Thymus (tissue), 11 donors: Measurements from ENCODE around the gene FGFR2. TPM values are rescaled to one million over a fixed set of nuclear protein-coding genes. Genes with fewer than 3 reads are reported as not detected.

Experiments
- DNase-seq, 9 donors: peaks; one replicate each; pipeline ENCODE4 v3.0.0-alpha.2; 2013; ENCODE audit warnings: low spot score in 9 of 9, low read depth in 6 of 9, missing footprints in 1 of 9
- H3K27ac ChIP-seq, 2 donors: one replicate each; pipeline ENCODE4 v1.5.1; 2013; ENCODE audit warnings: control low read depth in 1 of 2, low read depth in 1 of 2, low read length in 1 of 2, mild to moderate bottlenecking in 1 of 2, moderate library complexity in 1 of 2
- H3K27me3 ChIP-seq, 2 donors: one replicate each; pipeline ENCODE4 v1.5.1; 2013; ENCODE audit warnings: low read length in 1 of 2; ENCODE audit not compliant: control insufficient read depth in 2 of 2, insufficient read depth in 1 of 2
- H3K36me3 ChIP-seq, 2 donors: one replicate each; pipeline ENCODE4 v1.5.1; 2013; ENCODE audit warnings: low read length in 1 of 2, mild to moderate bottlenecking in 1 of 2, moderate library complexity in 1 of 2; ENCODE audit not compliant: control insufficient read depth in 2 of 2, insufficient read depth in 2 of 2
- H3K4me1 ChIP-seq, 2 donors: one replicate each; pipeline ENCODE4 v1.5.1; 2013; ENCODE audit warnings: low read length in 2 of 2; ENCODE audit not compliant: control insufficient read depth in 2 of 2, insufficient read depth in 2 of 2
- H3K4me3 ChIP-seq, 2 donors: one replicate each; pipeline ENCODE4 v1.5.1; 2013; ENCODE audit warnings: low read length in 2 of 2, control low read depth in 1 of 2, mild to moderate bottlenecking in 1 of 2
- H3K9me3 ChIP-seq, 2 donors: one replicate each; pipeline ENCODE4 v1.5.1; 2013; ENCODE audit warnings: low read length in 1 of 2, mild to moderate bottlenecking in 1 of 2; ENCODE audit not compliant: control insufficient read depth in 2 of 2, insufficient read depth in 1 of 2
- WGBS: extraction: QIAGEN DNeasy Blood & Tissue Kit; methylation state at CpG from one replicate; pipeline ENCODE4 v1.1.7; 2013; 5-methylcytosine and 5-hydroxymethylcytosine counted together
- polyA plus RNA-seq: library from polyadenylated mRNA; stranded (reverse); fragments of 200-250 nt; gene quantifications from one replicate; pipeline ENCODE4 v1.2.3, GENCODE V29; 2013
- total RNA-seq: library from RNA; stranded (reverse); fragments of 120-200 nt; gene quantifications from one replicate; pipeline ENCODE4 v1.2.4, GENCODE V29; 2013
- donor health status: healthy.

The FGFR2 gene
- total and polyA plus RNA-seq, 2 donors, result 13.3 to 26.2 TPM

DNA sequence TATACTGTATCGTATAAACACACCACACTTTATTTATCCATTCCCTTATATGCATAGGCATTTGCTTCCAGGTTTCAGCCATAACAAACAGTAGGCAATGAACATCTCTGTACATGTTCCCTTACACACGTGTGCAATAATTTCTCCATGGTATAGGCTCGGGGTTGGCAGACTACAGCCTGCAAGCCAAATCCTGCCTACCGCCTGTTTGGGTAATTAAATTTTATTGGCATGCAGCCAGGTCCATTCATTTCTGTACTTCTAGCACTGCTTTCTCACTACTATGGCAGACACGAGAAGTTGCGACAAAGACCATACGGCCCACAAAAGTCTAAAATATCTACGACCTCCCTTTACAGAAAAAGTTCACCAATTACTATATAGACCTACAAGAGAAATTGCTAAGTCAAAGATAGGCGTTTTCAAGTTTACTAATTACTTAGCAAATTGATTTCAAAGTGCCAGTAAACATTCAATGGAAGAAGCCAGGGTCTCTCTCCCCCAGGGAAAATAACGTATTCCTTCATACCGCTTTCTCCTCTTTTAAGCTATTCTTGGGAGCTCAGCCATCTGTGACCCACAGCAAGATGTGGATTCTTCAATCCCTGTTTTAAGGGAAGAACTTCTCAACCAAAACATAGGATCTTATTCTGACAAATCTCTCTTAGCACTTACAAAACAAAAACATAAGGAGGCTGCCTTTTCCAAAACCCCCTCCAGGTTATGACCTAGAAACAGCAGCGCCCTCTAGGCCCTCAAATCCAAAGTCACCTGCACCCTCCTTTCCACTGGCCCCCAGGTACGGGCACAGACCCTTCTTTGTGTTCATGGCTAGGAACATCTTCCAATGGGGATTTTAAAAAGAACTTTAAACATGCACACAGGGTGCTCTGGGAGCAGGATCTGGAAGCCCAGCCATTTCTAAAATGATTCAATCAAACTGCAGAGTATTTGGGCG lies 100.5 kb downstream of the FGFR2 start:
- no peaks in the 10 kb centered on the region for H3K4me1 ChIP-seq
- H3K27ac ChIP-seq, result no peak overlapping the region
- 93% methylated on average over 14 of the region's 14 CpGs for WGBS
- no peaks in the 10 kb centered on the region for H3K9me3 ChIP-seq
- no peak overlapping the region for H3K4me3 ChIP-seq
- no peaks in the 10 kb centered on the region for H3K27me3 ChIP-seq
- H3K36me3 ChIP-seq, result no peaks in the 10 kb centered on the region
- no peak for DNase-seq

DNA sequence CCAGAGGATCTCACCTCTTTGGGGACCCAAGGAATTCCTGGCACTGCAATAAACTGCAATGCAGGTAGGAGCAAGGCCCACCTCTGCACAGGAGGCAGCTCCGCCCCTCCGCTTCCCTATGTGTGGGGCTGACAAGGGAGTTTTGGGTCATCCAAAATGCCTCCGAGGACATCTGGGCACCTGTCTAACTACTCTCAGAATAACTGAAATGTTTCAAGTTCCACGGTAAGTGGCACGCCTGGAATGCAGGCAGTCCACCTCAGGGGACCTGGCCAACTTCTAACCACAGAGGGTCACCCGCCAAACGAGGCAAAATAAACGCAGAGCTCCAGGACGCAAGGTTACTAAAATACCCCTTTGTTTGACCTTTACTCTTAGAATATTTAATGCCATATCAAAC lies 102.5 kb downstream of the FGFR2 start:
- DNase-seq, result no peak
- Histone ChIP-seq H3K27me3 (no peaks in the 10 kb centered on the region), H3K4me3 (no peak overlapping the region), H3K4me1 (no peaks in the 10 kb centered on the region), H3K27ac (no peak overlapping the region), H3K36me3 (no peaks in the 10 kb centered on the region), H3K9me3 (no peaks in the 10 kb centered on the region)
- WGBS, result 93% methylated on average over 9 of the region's 9 CpGs

DNA sequence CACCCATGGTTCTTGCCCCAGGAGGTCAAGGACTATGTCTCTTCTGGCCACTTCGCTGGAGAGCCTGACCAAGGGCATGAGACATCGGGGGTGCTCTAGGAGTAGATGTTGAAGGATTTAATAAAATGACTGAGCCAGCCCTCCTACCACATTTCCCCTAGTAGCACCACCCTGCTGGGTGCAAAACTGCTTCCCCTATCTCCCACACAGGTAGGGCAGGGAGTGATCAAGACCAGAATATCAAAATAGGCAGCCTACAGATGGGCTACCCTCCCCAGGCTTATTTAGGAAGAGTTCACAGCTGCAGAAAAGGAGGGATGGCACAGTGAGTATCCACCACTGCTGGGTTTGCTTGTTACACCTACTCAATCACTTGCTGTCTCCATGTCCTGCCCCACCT lies 103.9 kb downstream of the FGFR2 start:
- Histone ChIP-seq H3K4me3 (no peak overlapping the region), H3K36me3 (no peaks in the 10 kb centered on the region), H3K27me3 (no peaks in the 10 kb centered on the region), H3K27ac (peak overlapping the region in 1 of 2 donors; percentile 11), H3K9me3 (no peaks in the 10 kb centered on the region), H3K4me1 (no peaks in the 10 kb centered on the region)
- WGBS, result 91% methylated on average over 2 of the region's 2 CpGs
- DNase-seq, result no peak

DNA sequence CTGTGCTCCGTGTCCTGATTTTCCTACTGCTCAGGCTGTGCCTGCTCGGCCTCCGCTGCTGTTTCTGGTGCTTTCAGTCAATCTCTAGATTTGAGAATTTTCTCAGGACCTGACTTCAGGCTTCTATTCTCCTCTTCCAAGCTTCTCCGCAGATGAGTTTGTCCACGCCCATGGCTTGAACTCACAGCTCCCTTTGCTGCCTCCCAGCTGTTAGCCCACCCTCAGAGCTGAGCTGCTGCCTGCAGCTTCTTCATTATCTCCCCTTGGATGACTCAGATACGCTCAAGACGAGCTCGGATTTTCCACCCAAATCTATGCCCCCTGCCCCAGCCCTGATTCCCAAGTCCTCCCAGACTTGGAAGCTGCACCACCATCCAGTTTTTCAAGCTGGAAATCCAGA lies 104.7 kb downstream of the FGFR2 start:
- Histone ChIP-seq H3K27ac (no peak overlapping the region), H3K4me1 (no peaks in the 10 kb centered on the region), H3K27me3 (no peaks in the 10 kb centered on the region), H3K4me3 (no peak overlapping the region), H3K36me3 (no peaks in the 10 kb centered on the region), H3K9me3 (no peaks in the 10 kb centered on the region)
- DNase-seq, result no peak
- WGBS, result 84% methylated on average over 8 of the region's 8 CpGs

GRCh38 chr10:121490871-121491519 lies 107.2 kb downstream of the FGFR2 start:
- H3K27me3 ChIP-seq, result no peaks in the 10 kb centered on the region
- H3K36me3 ChIP-seq, result no peaks in the 10 kb centered on the region
- H3K4me1 ChIP-seq, result no peaks in the 10 kb centered on the region
- WGBS, result 84% methylated on average over 17 of the region's 17 CpGs
- no peaks in the 10 kb centered on the region for H3K9me3 ChIP-seq
- DNase-seq, result no peak
- peak overlapping the region in 1 of 2 donors; percentile 11 for H3K27ac ChIP-seq
- no peak overlapping the region for H3K4me3 ChIP-seq

GRCh38 chr10:121485436-121486139 lies 112.7 kb downstream of the FGFR2 start:
- no peak overlapping the region for H3K4me3 ChIP-seq
- no peaks in the 10 kb centered on the region for H3K36me3 ChIP-seq
- H3K4me1 ChIP-seq, result no peaks in the 10 kb centered on the region
- H3K27ac ChIP-seq, result no peak overlapping the region
- H3K27me3 ChIP-seq, result no peaks in the 10 kb centered on the region
- no peak for DNase-seq
- WGBS, result 91% methylated on average over 12 of the region's 12 CpGs
- no peaks in the 10 kb centered on the region for H3K9me3 ChIP-seq

GRCh38 chr10:121484816-121485215 lies 113.4 kb downstream of the FGFR2 start:
- Histone ChIP-seq H3K27ac (no peak overlapping the region), H3K36me3 (no peaks in the 10 kb centered on the region), H3K4me1 (no peaks in the 10 kb centered on the region), H3K4me3 (no peak overlapping the region), H3K27me3 (no peaks in the 10 kb centered on the region), H3K9me3 (no peaks in the 10 kb centered on the region)
- DNase-seq, result no peak
- 64% methylated on average over 13 of the region's 13 CpGs for WGBS

- no peak for DNase-seq
- Histone ChIP-seq H3K27me3 (no peaks in the 10 kb centered on the region), H3K27ac (no peak overlapping the region), H3K9me3 (no peaks in the 10 kb centered on the region), H3K4me3 (no peak overlapping the region), H3K36me3 (no peaks in the 10 kb centered on the region), H3K4me1 (no peaks in the 10 kb centered on the region)
- WGBS, result 72% methylated on average over 8 of the region's 8 CpGs
Measured at GRCh38 chr10:121484401-121484800, 113.8 kb downstream of the FGFR2 start.

- Histone ChIP-seq H3K4me1 (no peaks in the 10 kb centered on the region), H3K9me3 (no peaks in the 10 kb centered on the region), H3K27me3 (no peaks in the 10 kb centered on the region), H3K27ac (no peak overlapping the region), H3K4me3 (no peak overlapping the region), H3K36me3 (no peaks in the 10 kb centered on the region)
- DNase-seq, result no peak
- WGBS, result 95% methylated on average over 1 of the region's 1 CpG
Measured at GRCh38 chr10:121481180-121481579, 117.1 kb downstream of the FGFR2 start.
